Measurements from ENCODE around the gene SNTN. TPM values are rescaled to one million over a fixed set of nuclear protein-coding genes. Genes with fewer than 3 reads are reported as not detected.

SNTN gene
- total and polyA plus RNA-seq, 9 donors = 0.17 to 26.0 (median 1.8) TPM; not detected in 3

GRCh38 chr3:63613561-63613960, 38.9 kb upstream of the SNTN start:
- Histone ChIP-seq H3K4me3 (no peak overlapping the region), H3K36me3 (no peaks in the 10 kb centered on the region), H3K9me3 (no peaks in the 10 kb centered on the region), H3K27me3 (no peaks in the 10 kb centered on the region), H3K4me1 (ENCODE audit: insufficient read depth) (no peaks in the 10 kb centered on the region), H3K27ac (no peak overlapping the region)
- intact Hi-C loops (cut with DNase I) = no loop called here
- no peak for DNase-seq
- TF ChIP-seq POLR2A (IDR thresholded peaks at IDR 0.05) (no peak), CTCF (IDR thresholded peaks at IDR 0.05) (no peak), EP300 (IDR thresholded peaks at IDR 0.05) (no peak)
- WGBS, 3 donors = 39 to 88% (median 43%) methylated on average over 1 of the region's 1 CpG

- 63 to 69% (median 68%) methylated on average over 4 of the region's 4 CpGs for WGBS, 3 donors
- intact Hi-C loops (cut with DNase I) = no loop called here
- Histone ChIP-seq H3K27me3 (no peaks in the 10 kb centered on the region), H3K9me3 (no peaks in the 10 kb centered on the region), H3K27ac (no peak overlapping the region), H3K4me1 (ENCODE audit: insufficient read depth) (no peaks in the 10 kb centered on the region), H3K4me3 (no peak overlapping the region), H3K36me3 (no peaks in the 10 kb centered on the region)
- no peak for DNase-seq
- TF ChIP-seq EP300 (IDR thresholded peaks at IDR 0.05) (no peak), POLR2A (IDR thresholded peaks at IDR 0.05) (no peak), CTCF (IDR thresholded peaks at IDR 0.05) (no peak)
These were observed 35.1 kb upstream of the SNTN start for GRCh38 chr3:63617391-63617790.

GRCh38 chr3:63624941-63625560, 27.4 kb upstream of the SNTN start:
- WGBS, 3 donors = 5 to 9% (median 7%) methylated on average over 8 of the region's 8 CpGs
- no peaks in the 10 kb centered on the region for H3K27me3 ChIP-seq
- no peaks in the 10 kb centered on the region for H3K4me1 ChIP-seq (ENCODE audit: insufficient read depth)
- H3K27ac ChIP-seq = no peak overlapping the region
- TF ChIP-seq EP300 (IDR thresholded peaks at IDR 0.05) (no peak), POLR2A (IDR thresholded peaks at IDR 0.05) (no peak), CTCF (IDR thresholded peaks at IDR 0.05) (no peak)
- DNase-seq = no peak
- H3K36me3 ChIP-seq = no peaks in the 10 kb centered on the region
- intact Hi-C loops (cut with DNase I) = no loop called here
- H3K4me3 ChIP-seq = no peak overlapping the region
- no peaks in the 10 kb centered on the region for H3K9me3 ChIP-seq

- Histone ChIP-seq H3K27me3 (no peaks in the 10 kb centered on the region), H3K4me1 (ENCODE audit: insufficient read depth) (no peaks in the 10 kb centered on the region), H3K4me3 (no peak overlapping the region), H3K27ac (no peak overlapping the region), H3K9me3 (no peaks in the 10 kb centered on the region), H3K36me3 (no peaks in the 10 kb centered on the region)
- WGBS, 3 donors = 72 to 89% (median 82%) methylated on average over 4 of the region's 4 CpGs
- DNase-seq = no peak
- intact Hi-C loops (cut with DNase I) = no loop called here
- TF ChIP-seq EP300 (IDR thresholded peaks at IDR 0.05) = no peak
- no peak for TF ChIP-seq POLR2A (IDR thresholded peaks at IDR 0.05)
- TF ChIP-seq CTCF (IDR thresholded peaks at IDR 0.05) = no peak
These were observed 20.8 kb upstream of the SNTN start for GRCh38 chr3:63631670-63632069.

Measured in ovary (tissue), 9 donors.